Right lobe of liver (tissue), 6 donors: ENCODE data around the gene MRPS25. TPM values are rescaled to one million over a fixed set of nuclear protein-coding genes. Genes with fewer than 3 reads are reported as not detected.

Experiments used
- ATAC-seq, 4 donors: fragments of 200-7000 bp; cut with Tn5 transposase; one replicate each; pipeline ENCODE4 v1.9.1; 2020; ENCODE audit warnings: mild to moderate bottlenecking in 4 of 4, moderate library complexity in 4 of 4
- DNase-seq, 3 donors: peaks; one replicate each; pipeline ENCODE4 v3.0.0-alpha.2; 2020
- H3K27ac ChIP-seq, 3 donors: fragments of 200-600 bp; one replicate each; pipeline ENCODE4 v1.8.0; 2022
- H3K27me3 ChIP-seq, 2 donors: fragments of 200-600 bp; one replicate each; pipeline ENCODE4 v1.8.0; 2022
- H3K36me3 ChIP-seq, 4 donors: fragments of 200-600 bp; sonication (generic) in 1 of 4; one replicate each; pipeline versions ENCODE4 v1.5.1 to v1.8.0; 2017 to 2022; ENCODE audit warnings: control low read depth in 1 of 4
- H3K4me1 ChIP-seq, 4 donors: fragments of 200-600 bp; sonication (generic) in 1 of 4; one replicate each; pipeline versions ENCODE4 v1.5.1 to v1.8.0; 2017 to 2022; ENCODE audit warnings: control low read depth in 1 of 4
- H3K4me3 ChIP-seq, 3 donors: fragments of 200-600 bp; one replicate each; pipeline ENCODE4 v1.8.0; 2022
- H3K9me3 ChIP-seq, 4 donors: fragments of 200-600 bp; sonication (generic) in 1 of 4; one replicate each; pipeline versions ENCODE4 v1.5.1 to v1.8.0; 2017 to 2022; ENCODE audit warnings: control low read depth in 1 of 4
- CTCF ChIP-seq, 4 donors: fragments of 200-600 bp in 3 of 4; fragments of 450-650 bp in 1 of 4; IDR thresholded peaks; one replicate each; pipeline versions ENCODE4 v1.5.1 to v1.8.0; 2016 to 2022; ENCODE audit warnings: antibody characterized with exemption in 4 of 4, mild to moderate bottlenecking in 2 of 4
- POLR2A ChIP-seq: fragments of 450-650 bp; IDR thresholded peaks from one replicate; pipeline ENCODE4 v1.6.1; 2017; ENCODE audit warnings: antibody characterized with exemption, mild to moderate bottlenecking
- WGBS: methylation state at CpG from one replicate; pipeline ENCODE4 v1.1.6; 2018; ENCODE audit warnings: low coverage, low lambda C conversion rate; ENCODE audit not compliant: insufficient coverage; ENCODE audit errors: missing lambda C conversion rate; 5-methylcytosine and 5-hydroxymethylcytosine counted together
- intact Hi-C, 2 donors: fragments of 100-400 bp; cut with DNase I; formaldehyde crosslinking; loops; one replicate each; pipeline versions ENCODE4 v1.11.2 to v1.14.1; 2022
- total RNA-seq, 6 experiments: library from RNA; depleted of rRNA in 2 of 6; stranded (reverse); fragments of >200 nt in 2 of 6; fragmentation: NEBNext Ultra II Directional in 3 of 6; extraction: Animal tissue kit (Norgen Biotek cat#: 25700) in 3 of 6; gene quantifications; one replicate each; pipeline versions ENCODE4 v1.1.0 to v1.2.4, GENCODE V29; 2016 to 2023
- donor health status: DM: no; HTN: yes; CAD: no.
- donor health status: DM: no; HTN: no; CAD: no.
- donor health status: DM: no; HTN: no; CAD: no.
- donor health status: DM: no; HTN: yes; CAD: no.
- donor health status: DM: no; HTN: yes; CAD: no.

Gene MRPS25
- total RNA-seq, 6 experiments from 2014 or later, result 36.8 to 53.6 (median 48.0) TPM

GRCh38 chr3:15055019-15055557, 10.0 kb downstream of the MRPS25 start:
- ATAC-seq (no peak), DNase-seq (no peak)
- Histone ChIP-seq H3K4me1 (peaks cover 0 to 4% (median 0%) of the 10 kb centered on the region in 4 donors), H3K27ac (no peak overlapping the region), H3K36me3 (peaks cover 0 to 49% (median 7%) of the 10 kb centered on the region in 4 donors), H3K4me3 (no peak overlapping the region), H3K27me3 (no peaks in the 10 kb centered on the region), H3K9me3 (no peaks in the 10 kb centered on the region)
- no peak for TF ChIP-seq POLR2A
- TF ChIP-seq CTCF (IDR thresholded peaks at IDR 0.05), result no peak
- 87% methylated on average over 7 of the region's 8 CpGs for WGBS
- intact Hi-C loops, result no loop called here

- H3K9me3 ChIP-seq, result no peaks in the 10 kb centered on the region
- no peaks in the 10 kb centered on the region for H3K27me3 ChIP-seq
- 90% methylated on average over 4 of the region's 4 CpGs for WGBS
- ATAC-seq (no peak), DNase-seq (no peak)
- H3K27ac ChIP-seq, result no peak overlapping the region
- H3K36me3 ChIP-seq, result peaks cover 0 to 52% (median 11%) of the 10 kb centered on the region in 4 donors
- no peak for TF ChIP-seq CTCF (IDR thresholded peaks at IDR 0.05)
- TF ChIP-seq POLR2A, result no peak
- H3K4me1 ChIP-seq, result peaks cover 0 to 12% (median 0%) of the 10 kb centered on the region in 4 donors
- intact Hi-C loops, result no loop called here
- H3K4me3 ChIP-seq, result no peak overlapping the region
These were observed 11.6 kb downstream of the MRPS25 start for GRCh38 chr3:15053541-15053940.

- ATAC-seq (no peak), DNase-seq (no peak)
- 90% methylated on average over 11 of the region's 14 CpGs for WGBS
- no peaks in the 10 kb centered on the region for H3K27me3 ChIP-seq
- no peak overlapping the region for H3K27ac ChIP-seq
- no peak for TF ChIP-seq CTCF (IDR thresholded peaks at IDR 0.05)
- no peak for TF ChIP-seq POLR2A
- H3K9me3 ChIP-seq, result no peaks in the 10 kb centered on the region
- H3K36me3 ChIP-seq, result peaks cover 0 to 59% (median 14%) of the 10 kb centered on the region in 4 donors
- no peak overlapping the region for H3K4me3 ChIP-seq
- intact Hi-C loops, result no loop called here
- peaks cover 0 to 12% (median 0%) of the 10 kb centered on the region in 4 donors for H3K4me1 ChIP-seq
These were observed 12.5 kb downstream of the MRPS25 start for GRCh38 chr3:15052335-15053242.

GRCh38 chr3:15051531-15051930, 13.6 kb downstream of the MRPS25 start:
- H3K36me3 ChIP-seq, result peaks cover 0 to 63% (median 22%) of the 10 kb centered on the region in 4 donors
- H3K4me1 ChIP-seq, result peaks cover 0 to 12% (median 0%) of the 10 kb centered on the region in 4 donors
- DNase-seq (peak; percentile 51 to 67 (median 62)), ATAC-seq (peak; percentile 89 to 92 (median 90))
- intact Hi-C loops, result no loop called here
- peak; percentile 51 to 67 (median 62) for TF ChIP-seq CTCF (IDR thresholded peaks at IDR 0.05)
- TF ChIP-seq POLR2A, result no peak
- H3K27ac ChIP-seq, result no peak overlapping the region
- no peaks in the 10 kb centered on the region for H3K27me3 ChIP-seq
- no CpG with 5 or more reads among the region's 1 CpG for WGBS
- H3K4me3 ChIP-seq, result no peak overlapping the region
- H3K9me3 ChIP-seq, result no peaks in the 10 kb centered on the region
